Peyer's patch (tissue), 4 donors: ENCODE data around the gene DSCAML1.

Experiments
- POLR2A ChIP-seq, 2 donors: fragments of 450-650 bp; IDR thresholded peaks; one replicate each; pipeline ENCODE4 v1.5.1; 2017; ENCODE audit warnings: antibody characterized with exemption in 2 of 2, mild to moderate bottlenecking in 2 of 2, moderate library complexity in 2 of 2
- TF ChIP-seq, protein P1 (sequence below), 6 experiments: fragments of 450-650 bp in 4 of 6; fragments of 200-600 bp in 2 of 6; sonication (generic) in 1 of 6; IDR thresholded peaks; one replicate each; pipeline ENCODE4 v1.5.1; 2017 to 2019; ENCODE audit warnings: antibody characterized with exemption in 6 of 6, mild to moderate bottlenecking in 3 of 6, moderate library complexity in 1 of 6

DNA sequence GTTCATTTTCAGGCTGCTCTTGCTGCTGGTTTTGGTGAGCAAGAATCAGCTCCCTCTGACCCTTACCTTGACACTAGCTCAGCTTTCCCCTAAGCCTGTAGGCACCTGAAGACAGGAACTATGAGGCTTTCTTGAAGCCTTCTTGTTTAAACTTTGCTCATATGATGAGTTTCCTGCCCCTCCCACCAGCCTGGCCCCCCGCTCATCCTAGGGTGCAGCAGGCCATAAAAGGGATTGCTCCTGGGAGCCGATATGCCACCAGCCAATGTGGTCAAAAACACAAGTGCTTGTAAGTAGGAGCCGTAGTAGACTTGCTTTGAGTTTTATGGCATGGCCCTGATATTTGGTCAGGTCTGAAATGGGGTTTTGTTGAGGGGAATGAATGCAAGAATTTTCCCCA is 164.7 kb downstream of the DSCAML1 start:
- TF ChIP-seq, protein P1, sequence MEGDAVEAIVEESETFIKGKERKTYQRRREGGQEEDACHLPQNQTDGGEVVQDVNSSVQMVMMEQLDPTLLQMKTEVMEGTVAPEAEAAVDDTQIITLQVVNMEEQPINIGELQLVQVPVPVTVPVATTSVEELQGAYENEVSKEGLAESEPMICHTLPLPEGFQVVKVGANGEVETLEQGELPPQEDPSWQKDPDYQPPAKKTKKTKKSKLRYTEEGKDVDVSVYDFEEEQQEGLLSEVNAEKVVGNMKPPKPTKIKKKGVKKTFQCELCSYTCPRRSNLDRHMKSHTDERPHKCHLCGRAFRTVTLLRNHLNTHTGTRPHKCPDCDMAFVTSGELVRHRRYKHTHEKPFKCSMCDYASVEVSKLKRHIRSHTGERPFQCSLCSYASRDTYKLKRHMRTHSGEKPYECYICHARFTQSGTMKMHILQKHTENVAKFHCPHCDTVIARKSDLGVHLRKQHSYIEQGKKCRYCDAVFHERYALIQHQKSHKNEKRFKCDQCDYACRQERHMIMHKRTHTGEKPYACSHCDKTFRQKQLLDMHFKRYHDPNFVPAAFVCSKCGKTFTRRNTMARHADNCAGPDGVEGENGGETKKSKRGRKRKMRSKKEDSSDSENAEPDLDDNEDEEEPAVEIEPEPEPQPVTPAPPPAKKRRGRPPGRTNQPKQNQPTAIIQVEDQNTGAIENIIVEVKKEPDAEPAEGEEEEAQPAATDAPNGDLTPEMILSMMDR (IDR thresholded peaks at IDR 0.05) = no peak
- TF ChIP-seq POLR2A (IDR thresholded peaks at IDR 0.05) = no peak
